Sigmoid colon (tissue), 4 donors: ENCODE data around the gene PABPC4L.

ENCODE experiments used
- EP300 ChIP-seq, 4 donors: sonication (generic); formaldehyde crosslinking; IDR thresholded peaks; one replicate each; pipeline ENCODE4 v1.6.1; 2017; ENCODE audit warnings: antibody characterized with exemption in 4 of 4
- POLR2A ChIP-seq, 2 donors: fragments of 450-650 bp; IDR thresholded peaks; one replicate each; pipeline ENCODE4 v1.6.1; 2016; ENCODE audit warnings: antibody characterized with exemption in 2 of 2, mild to moderate bottlenecking in 2 of 2, moderate library complexity in 2 of 2
- POLR2AphosphoS5 ChIP-seq, 4 donors: sonication (generic); formaldehyde crosslinking; IDR thresholded peaks; one replicate each; pipeline ENCODE4 v1.6.1; 2017; ENCODE audit warnings: antibody characterized with exemption in 4 of 4
- TF ChIP-seq, protein P1 (sequence below), 4 experiments: fragments of 450-650 bp in 3 of 4; fragments of 200-600 bp in 1 of 4; IDR thresholded peaks; one replicate each; pipeline ENCODE4 v1.5.1; 2016 to 2019; ENCODE audit warnings: antibody characterized with exemption in 4 of 4, mild to moderate bottlenecking in 3 of 4, moderate library complexity in 2 of 4

DNA sequence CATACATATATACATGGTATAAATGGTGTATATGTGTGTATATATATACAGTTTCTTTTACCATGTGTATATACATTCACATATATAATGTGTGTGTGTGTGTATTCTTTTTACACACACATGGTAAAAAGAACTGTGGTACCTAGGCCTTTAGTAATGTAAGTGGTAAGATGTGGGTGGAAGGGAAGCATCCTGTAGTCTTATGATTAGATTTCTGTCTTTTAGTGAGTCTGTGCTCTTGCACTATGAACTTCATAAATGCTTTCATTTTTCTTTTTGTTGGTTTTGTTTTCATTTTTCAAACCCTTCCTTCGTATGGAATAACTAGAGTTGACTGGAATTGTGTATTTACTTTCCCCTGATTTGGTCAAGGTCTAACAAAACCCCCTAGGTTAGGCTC, 12.1 kb downstream of the PABPC4L start:
- TF ChIP-seq POLR2AphosphoS5 (IDR thresholded peaks at IDR 0.05) = no peak
- TF ChIP-seq, protein P1, sequence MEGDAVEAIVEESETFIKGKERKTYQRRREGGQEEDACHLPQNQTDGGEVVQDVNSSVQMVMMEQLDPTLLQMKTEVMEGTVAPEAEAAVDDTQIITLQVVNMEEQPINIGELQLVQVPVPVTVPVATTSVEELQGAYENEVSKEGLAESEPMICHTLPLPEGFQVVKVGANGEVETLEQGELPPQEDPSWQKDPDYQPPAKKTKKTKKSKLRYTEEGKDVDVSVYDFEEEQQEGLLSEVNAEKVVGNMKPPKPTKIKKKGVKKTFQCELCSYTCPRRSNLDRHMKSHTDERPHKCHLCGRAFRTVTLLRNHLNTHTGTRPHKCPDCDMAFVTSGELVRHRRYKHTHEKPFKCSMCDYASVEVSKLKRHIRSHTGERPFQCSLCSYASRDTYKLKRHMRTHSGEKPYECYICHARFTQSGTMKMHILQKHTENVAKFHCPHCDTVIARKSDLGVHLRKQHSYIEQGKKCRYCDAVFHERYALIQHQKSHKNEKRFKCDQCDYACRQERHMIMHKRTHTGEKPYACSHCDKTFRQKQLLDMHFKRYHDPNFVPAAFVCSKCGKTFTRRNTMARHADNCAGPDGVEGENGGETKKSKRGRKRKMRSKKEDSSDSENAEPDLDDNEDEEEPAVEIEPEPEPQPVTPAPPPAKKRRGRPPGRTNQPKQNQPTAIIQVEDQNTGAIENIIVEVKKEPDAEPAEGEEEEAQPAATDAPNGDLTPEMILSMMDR (IDR thresholded peaks at IDR 0.05) = no peak
- TF ChIP-seq POLR2A (IDR thresholded peaks at IDR 0.05) = no peak
- no peak for TF ChIP-seq EP300 (IDR thresholded peaks at IDR 0.05)
